ENCODE measurements around the gene LOX.

LOX gene, protein sequence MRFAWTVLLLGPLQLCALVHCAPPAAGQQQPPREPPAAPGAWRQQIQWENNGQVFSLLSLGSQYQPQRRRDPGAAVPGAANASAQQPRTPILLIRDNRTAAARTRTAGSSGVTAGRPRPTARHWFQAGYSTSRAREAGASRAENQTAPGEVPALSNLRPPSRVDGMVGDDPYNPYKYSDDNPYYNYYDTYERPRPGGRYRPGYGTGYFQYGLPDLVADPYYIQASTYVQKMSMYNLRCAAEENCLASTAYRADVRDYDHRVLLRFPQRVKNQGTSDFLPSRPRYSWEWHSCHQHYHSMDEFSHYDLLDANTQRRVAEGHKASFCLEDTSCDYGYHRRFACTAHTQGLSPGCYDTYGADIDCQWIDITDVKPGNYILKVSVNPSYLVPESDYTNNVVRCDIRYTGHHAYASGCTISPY

DNA sequence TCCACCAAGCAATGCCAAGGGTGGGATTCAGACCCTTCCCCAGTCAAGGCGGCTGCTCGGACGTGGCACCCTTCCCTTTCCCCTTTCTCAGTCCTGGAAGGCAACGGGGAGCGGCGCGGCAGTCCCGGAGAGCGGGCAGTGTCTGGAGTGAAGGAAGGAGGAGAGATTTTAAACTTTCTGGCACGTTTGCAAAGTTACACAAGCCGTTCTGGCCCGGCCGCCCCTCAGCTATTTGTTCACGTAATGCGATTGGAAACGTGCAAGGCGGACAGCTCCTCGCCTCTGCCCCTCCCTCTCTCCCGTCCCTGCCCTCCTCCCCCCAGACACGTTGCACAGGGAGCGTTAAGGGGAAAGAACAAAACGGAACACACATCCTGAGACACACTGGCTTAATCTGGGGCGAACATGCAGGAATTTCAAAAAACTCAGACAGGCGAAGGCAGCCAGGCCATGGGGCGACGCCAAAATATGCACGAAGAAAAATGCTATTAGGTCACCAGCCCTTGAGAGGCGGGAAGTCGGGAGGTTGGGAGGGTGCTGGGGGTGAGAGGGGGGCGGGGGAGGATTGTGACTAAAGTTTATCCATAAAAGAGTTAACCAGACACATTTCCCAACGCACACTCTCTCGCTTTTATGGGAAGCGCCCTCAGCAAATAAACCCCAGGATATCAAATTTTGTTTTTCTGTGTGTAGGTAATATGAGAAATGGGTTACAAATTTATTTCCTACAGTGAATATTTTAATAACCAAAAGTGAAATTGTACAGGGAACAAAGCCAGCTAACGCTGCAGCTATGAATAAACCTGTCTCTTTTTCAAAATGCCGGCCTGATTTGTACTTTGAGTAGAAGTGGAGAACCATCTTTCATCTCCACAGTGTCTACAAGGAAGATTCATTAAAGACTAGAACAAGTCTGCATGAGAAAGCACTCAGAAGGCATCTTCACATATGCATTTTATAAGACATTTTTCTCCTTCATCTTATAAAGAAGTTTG is at the start of gene LOX:
Gene LOX (minus strand): TSS at position 144 of the 995 bp plus-strand sequence. CDS start 274 bp downstream, outside the sequence.
- H3K4me3 ChIP-seq (ENCODE audit: low read depth in 1 of 2, low read length in 2 of 2), result peak within 1 kb of the TSS; percentile 71 to 84
- H3K27ac ChIP-seq (ENCODE audit: low read length), result no peak within 1 kb of the TSS
- no peaks in the 10 kb centered on the region for H3K27me3 ChIP-seq (ENCODE audit: low read depth, low read length)
- no peaks in the 10 kb centered on the region for H3K9me3 ChIP-seq (ENCODE audit: control insufficient read depth in 1 of 2, low read length in 2 of 2)
- peaks cover 0 to 13% of the 10 kb centered on the region in 2 donors for H3K36me3 ChIP-seq (ENCODE audit: control insufficient read depth in 1 of 2, insufficient read depth in 2 of 2, low read length in 2 of 2)
- H3K4me1 ChIP-seq (ENCODE audit: control insufficient read depth in 1 of 2, insufficient read depth in 2 of 2, low read length in 2 of 2), result peaks cover 0 to 7% of the 10 kb centered on the region in 2 donors

- Histone ChIP-seq H3K27me3 (ENCODE audit: low read depth, low read length) (no peaks in the 10 kb centered on the region), H3K27ac (ENCODE audit: low read length) (peak overlapping the region; percentile 41), H3K4me3 (ENCODE audit: low read depth in 1 of 2, low read length in 2 of 2) (no peak overlapping the region), H3K4me1 (ENCODE audit: control insufficient read depth in 1 of 2, insufficient read depth in 2 of 2, low read length in 2 of 2) (peaks cover 0 to 19% of the 10 kb centered on the region in 2 donors), H3K36me3 (ENCODE audit: control insufficient read depth in 1 of 2, insufficient read depth in 2 of 2, low read length in 2 of 2) (no peaks in the 10 kb centered on the region), H3K9me3 (ENCODE audit: control insufficient read depth in 1 of 2, low read length in 2 of 2) (no peaks in the 10 kb centered on the region)
These were observed 48.8 kb upstream of the LOX start for GRCh38 chr5:122126756-122127321.

GRCh38 chr5:122126177-122126755 is 48.2 kb upstream of the LOX start:
- H3K9me3 ChIP-seq (ENCODE audit: control insufficient read depth in 1 of 2, low read length in 2 of 2), result no peaks in the 10 kb centered on the region
- H3K27ac ChIP-seq (ENCODE audit: low read length), result peak overlapping the region; percentile 41
- H3K36me3 ChIP-seq (ENCODE audit: control insufficient read depth in 1 of 2, insufficient read depth in 2 of 2, low read length in 2 of 2), result no peaks in the 10 kb centered on the region
- H3K27me3 ChIP-seq (ENCODE audit: low read depth, low read length), result no peaks in the 10 kb centered on the region
- H3K4me1 ChIP-seq (ENCODE audit: control insufficient read depth in 1 of 2, insufficient read depth in 2 of 2, low read length in 2 of 2), result peaks cover 0 to 19% of the 10 kb centered on the region in 2 donors
- no peak overlapping the region for H3K4me3 ChIP-seq (ENCODE audit: low read depth in 1 of 2, low read length in 2 of 2)

GRCh38 chr5:122124766-122125165 is 46.7 kb upstream of the LOX start:
- Histone ChIP-seq H3K27ac (ENCODE audit: low read length) (no peak overlapping the region), H3K27me3 (ENCODE audit: low read depth, low read length) (no peaks in the 10 kb centered on the region), H3K9me3 (ENCODE audit: control insufficient read depth in 1 of 2, low read length in 2 of 2) (no peaks in the 10 kb centered on the region), H3K36me3 (ENCODE audit: control insufficient read depth in 1 of 2, insufficient read depth in 2 of 2, low read length in 2 of 2) (no peaks in the 10 kb centered on the region), H3K4me1 (ENCODE audit: control insufficient read depth in 1 of 2, insufficient read depth in 2 of 2, low read length in 2 of 2) (peaks cover 0 to 19% of the 10 kb centered on the region in 2 donors), H3K4me3 (ENCODE audit: low read depth in 1 of 2, low read length in 2 of 2) (no peak overlapping the region)

GRCh38 chr5:122121479-122122465 is 43.7 kb upstream of the LOX start:
- Histone ChIP-seq H3K4me1 (ENCODE audit: control insufficient read depth in 1 of 2, insufficient read depth in 2 of 2, low read length in 2 of 2) (peaks cover 0 to 12% of the 10 kb centered on the region in 2 donors), H3K4me3 (ENCODE audit: low read depth in 1 of 2, low read length in 2 of 2) (no peak overlapping the region), H3K9me3 (ENCODE audit: control insufficient read depth in 1 of 2, low read length in 2 of 2) (no peaks in the 10 kb centered on the region), H3K27me3 (ENCODE audit: low read depth, low read length) (no peaks in the 10 kb centered on the region), H3K36me3 (ENCODE audit: control insufficient read depth in 1 of 2, insufficient read depth in 2 of 2, low read length in 2 of 2) (no peaks in the 10 kb centered on the region), H3K27ac (ENCODE audit: low read length) (no peak overlapping the region)

DNA sequence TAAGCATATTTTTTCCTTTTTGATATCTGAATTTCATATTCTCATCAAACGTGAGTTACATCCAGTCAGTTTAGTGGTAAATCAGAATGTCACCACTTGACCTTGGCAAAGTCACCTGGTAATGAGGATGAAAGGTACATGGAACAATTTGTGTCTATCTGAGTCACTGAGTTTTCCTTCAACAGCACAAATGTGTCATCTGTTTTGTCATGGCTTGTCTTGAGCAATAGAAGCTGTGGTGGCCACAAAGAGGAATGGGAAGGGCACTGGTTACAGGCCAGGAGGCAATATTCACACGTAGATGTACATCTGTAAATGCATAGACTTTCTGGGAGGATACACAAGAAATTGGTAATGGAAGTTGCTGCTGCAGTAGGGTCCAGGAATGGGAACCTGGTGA is 42.9 kb upstream of the LOX start:
- Histone ChIP-seq H3K9me3 (ENCODE audit: control insufficient read depth in 1 of 2, low read length in 2 of 2) (no peaks in the 10 kb centered on the region), H3K4me1 (ENCODE audit: control insufficient read depth in 1 of 2, insufficient read depth in 2 of 2, low read length in 2 of 2) (peaks cover 0 to 4% of the 10 kb centered on the region in 2 donors), H3K27me3 (ENCODE audit: low read depth, low read length) (no peaks in the 10 kb centered on the region), H3K27ac (ENCODE audit: low read length) (no peak overlapping the region), H3K36me3 (ENCODE audit: control insufficient read depth in 1 of 2, insufficient read depth in 2 of 2, low read length in 2 of 2) (no peaks in the 10 kb centered on the region), H3K4me3 (ENCODE audit: low read depth in 1 of 2, low read length in 2 of 2) (no peak overlapping the region)

GRCh38 chr5:122120493-122120892 is 42.4 kb upstream of the LOX start:
- Histone ChIP-seq H3K4me3 (ENCODE audit: low read depth in 1 of 2, low read length in 2 of 2) (no peak overlapping the region), H3K36me3 (ENCODE audit: control insufficient read depth in 1 of 2, insufficient read depth in 2 of 2, low read length in 2 of 2) (no peaks in the 10 kb centered on the region), H3K9me3 (ENCODE audit: control insufficient read depth in 1 of 2, low read length in 2 of 2) (no peaks in the 10 kb centered on the region), H3K27ac (ENCODE audit: low read length) (no peak overlapping the region), H3K27me3 (ENCODE audit: low read depth, low read length) (no peaks in the 10 kb centered on the region), H3K4me1 (ENCODE audit: control insufficient read depth in 1 of 2, insufficient read depth in 2 of 2, low read length in 2 of 2) (no peaks in the 10 kb centered on the region)

DNA sequence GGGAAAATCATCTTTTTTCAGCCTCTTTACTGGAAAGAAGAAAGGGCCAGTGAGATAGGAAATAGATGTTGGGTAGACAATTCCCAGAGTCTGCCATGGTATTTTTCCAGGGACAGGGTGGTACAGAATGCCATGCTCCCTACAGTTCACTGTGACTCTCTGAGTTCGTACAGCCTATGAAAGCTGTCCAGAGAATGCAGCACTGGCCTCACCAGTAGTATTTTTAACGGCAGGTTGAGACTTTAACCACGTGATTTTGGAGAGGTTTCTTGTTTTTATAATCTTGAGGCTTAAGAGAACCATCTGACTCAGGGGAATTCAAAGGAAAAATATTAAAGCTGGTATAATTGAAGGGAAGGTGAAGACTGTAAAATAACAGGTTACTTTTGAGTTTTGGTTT is 41.1 kb upstream of the LOX start:
- H3K4me1 ChIP-seq (ENCODE audit: control insufficient read depth in 1 of 2, insufficient read depth in 2 of 2, low read length in 2 of 2), result no peaks in the 10 kb centered on the region
- H3K36me3 ChIP-seq (ENCODE audit: control insufficient read depth in 1 of 2, insufficient read depth in 2 of 2, low read length in 2 of 2), result no peaks in the 10 kb centered on the region
- no peak overlapping the region for H3K4me3 ChIP-seq (ENCODE audit: low read depth in 1 of 2, low read length in 2 of 2)
- no peaks in the 10 kb centered on the region for H3K9me3 ChIP-seq (ENCODE audit: control insufficient read depth in 1 of 2, low read length in 2 of 2)
- no peaks in the 10 kb centered on the region for H3K27me3 ChIP-seq (ENCODE audit: low read depth, low read length)
- no peak overlapping the region for H3K27ac ChIP-seq (ENCODE audit: low read length)

DNA sequence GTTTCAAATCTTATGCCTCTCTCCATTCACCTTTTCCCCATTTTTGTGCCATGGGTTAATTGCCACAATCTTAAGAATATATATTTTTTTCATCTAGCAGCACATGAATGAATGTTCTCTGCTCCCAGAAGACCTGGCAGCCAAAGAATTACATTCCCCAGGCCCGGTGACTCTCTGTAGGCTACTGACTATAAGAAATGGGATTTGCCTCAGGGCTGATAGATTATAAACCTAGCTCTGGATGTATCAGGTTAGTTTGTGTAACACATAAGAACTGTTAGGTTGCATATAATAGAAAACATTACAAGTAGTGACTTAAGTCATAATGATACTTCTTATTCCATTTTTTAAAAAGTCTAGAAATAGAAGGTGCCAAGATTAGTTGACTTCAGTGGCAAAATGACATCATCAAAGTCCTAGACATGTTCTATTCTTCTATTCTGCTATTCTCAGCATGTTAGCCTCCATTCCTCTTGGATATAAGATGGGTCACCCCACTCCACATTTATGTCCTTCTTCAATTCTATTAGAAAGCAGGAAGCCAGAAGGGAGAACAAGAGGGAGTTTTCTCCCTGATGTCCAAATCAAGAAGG is 40.4 kb upstream of the LOX start:
- H3K4me3 ChIP-seq (ENCODE audit: low read depth in 1 of 2, low read length in 2 of 2), result no peak overlapping the region
- H3K36me3 ChIP-seq (ENCODE audit: control insufficient read depth in 1 of 2, insufficient read depth in 2 of 2, low read length in 2 of 2), result no peaks in the 10 kb centered on the region
- H3K27ac ChIP-seq (ENCODE audit: low read length), result no peak overlapping the region
- H3K9me3 ChIP-seq (ENCODE audit: control insufficient read depth in 1 of 2, low read length in 2 of 2), result no peaks in the 10 kb centered on the region
- H3K27me3 ChIP-seq (ENCODE audit: low read depth, low read length), result no peaks in the 10 kb centered on the region
- no peaks in the 10 kb centered on the region for H3K4me1 ChIP-seq (ENCODE audit: control insufficient read depth in 1 of 2, insufficient read depth in 2 of 2, low read length in 2 of 2)

DNA sequence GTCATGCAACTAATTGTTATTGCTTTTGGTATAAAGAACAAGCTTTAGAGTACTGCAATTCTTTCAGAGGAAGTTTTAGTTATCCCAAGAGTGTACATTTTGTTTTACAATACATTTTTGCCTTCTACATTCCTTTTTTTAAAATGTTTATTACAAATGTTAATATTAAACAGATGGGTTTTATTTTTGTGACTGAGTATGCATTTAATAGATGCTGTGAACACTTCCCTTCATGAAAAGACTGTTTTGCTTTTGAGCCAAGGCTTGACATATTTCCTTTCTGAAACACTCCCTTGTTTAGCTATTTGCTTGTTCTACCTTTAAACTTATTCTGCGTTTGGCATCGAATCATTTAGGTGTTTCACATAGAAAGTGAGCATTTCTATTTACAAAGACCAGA is 36.4 kb upstream of the LOX start:
- Histone ChIP-seq H3K4me3 (ENCODE audit: low read depth in 1 of 2, low read length in 2 of 2) (no peak overlapping the region), H3K36me3 (ENCODE audit: control insufficient read depth in 1 of 2, insufficient read depth in 2 of 2, low read length in 2 of 2) (no peaks in the 10 kb centered on the region), H3K9me3 (ENCODE audit: control insufficient read depth in 1 of 2, low read length in 2 of 2) (no peaks in the 10 kb centered on the region), H3K4me1 (ENCODE audit: control insufficient read depth in 1 of 2, insufficient read depth in 2 of 2, low read length in 2 of 2) (no peaks in the 10 kb centered on the region), H3K27me3 (ENCODE audit: low read depth, low read length) (no peaks in the 10 kb centered on the region), H3K27ac (ENCODE audit: low read length) (no peak overlapping the region)

All from muscle layer of duodenum (tissue), 2 donors.